ENCODE results near the gene ZNF121.

DNA sequence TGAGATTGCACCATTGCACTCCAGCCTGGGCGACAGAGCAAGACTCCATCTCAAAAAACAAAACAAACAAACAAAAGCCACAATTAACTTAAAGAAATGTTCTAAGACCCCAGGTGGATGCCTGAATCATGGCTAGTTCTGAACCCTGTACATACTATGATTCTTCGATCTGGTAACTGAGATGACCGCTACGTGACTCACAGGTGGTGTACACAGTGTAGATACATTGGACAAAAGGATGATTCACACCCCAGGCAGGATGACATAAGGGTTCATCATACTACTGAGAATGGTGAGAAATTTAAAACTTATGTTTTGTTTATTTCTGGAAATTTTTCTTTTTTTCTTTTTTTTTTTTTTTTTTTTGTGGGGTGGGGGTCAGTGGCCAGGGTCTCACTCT lies 52.4 kb downstream of the ZNF121 start:
- TF ChIP-seq, protein P1, sequence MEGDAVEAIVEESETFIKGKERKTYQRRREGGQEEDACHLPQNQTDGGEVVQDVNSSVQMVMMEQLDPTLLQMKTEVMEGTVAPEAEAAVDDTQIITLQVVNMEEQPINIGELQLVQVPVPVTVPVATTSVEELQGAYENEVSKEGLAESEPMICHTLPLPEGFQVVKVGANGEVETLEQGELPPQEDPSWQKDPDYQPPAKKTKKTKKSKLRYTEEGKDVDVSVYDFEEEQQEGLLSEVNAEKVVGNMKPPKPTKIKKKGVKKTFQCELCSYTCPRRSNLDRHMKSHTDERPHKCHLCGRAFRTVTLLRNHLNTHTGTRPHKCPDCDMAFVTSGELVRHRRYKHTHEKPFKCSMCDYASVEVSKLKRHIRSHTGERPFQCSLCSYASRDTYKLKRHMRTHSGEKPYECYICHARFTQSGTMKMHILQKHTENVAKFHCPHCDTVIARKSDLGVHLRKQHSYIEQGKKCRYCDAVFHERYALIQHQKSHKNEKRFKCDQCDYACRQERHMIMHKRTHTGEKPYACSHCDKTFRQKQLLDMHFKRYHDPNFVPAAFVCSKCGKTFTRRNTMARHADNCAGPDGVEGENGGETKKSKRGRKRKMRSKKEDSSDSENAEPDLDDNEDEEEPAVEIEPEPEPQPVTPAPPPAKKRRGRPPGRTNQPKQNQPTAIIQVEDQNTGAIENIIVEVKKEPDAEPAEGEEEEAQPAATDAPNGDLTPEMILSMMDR (IDR thresholded peaks at IDR 0.05; ENCODE audit: low read length) = no peak
- TF ChIP-seq EZH2 (IDR thresholded peaks at IDR 0.05; ENCODE audit: borderline replicate concordance, low read length) = no peak
